Measurements from ENCODE around the gene CFHR3. TPM values are rescaled to one million over a fixed set of nuclear protein-coding genes. Genes with fewer than 3 reads are reported as not detected.
"Not testable (repeated sequence)": the region's sequence is repeated elsewhere in the genome, so short reads cannot be mapped to it uniquely, and the experiment has no call there.

The CFHR3 gene
- total and polyA plus RNA-seq, 9 of the 15 experiments (the other 6 are each of a cell fraction or from before 2014, with no cell fraction given): 0.14 to 0.47 (median 0.24) TPM

DNA sequence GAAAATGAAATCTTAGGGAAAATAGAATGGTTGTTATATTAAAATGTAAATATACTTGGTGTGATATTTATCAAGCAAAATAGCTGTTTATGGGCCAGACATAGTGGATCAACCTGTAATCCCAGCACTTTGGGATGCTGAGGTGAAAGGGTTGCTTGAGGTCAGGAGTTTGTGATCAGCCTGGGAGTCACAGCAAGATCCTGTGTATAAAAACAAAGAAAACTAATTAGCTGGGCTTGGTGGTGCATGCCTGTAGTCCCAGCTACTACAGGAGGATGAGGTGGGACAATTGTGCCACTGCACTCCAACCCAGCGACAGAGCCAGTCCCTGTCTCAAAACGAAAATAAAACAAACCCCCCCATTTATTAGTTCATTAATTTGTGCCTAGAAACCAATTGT, 23.3 kb downstream of the CFHR3 start (continued):
- TF ChIP-seq IRF9 (tag; IDR thresholded peaks at IDR 0.05): no peak
- TF ChIP-seq, protein P1, sequence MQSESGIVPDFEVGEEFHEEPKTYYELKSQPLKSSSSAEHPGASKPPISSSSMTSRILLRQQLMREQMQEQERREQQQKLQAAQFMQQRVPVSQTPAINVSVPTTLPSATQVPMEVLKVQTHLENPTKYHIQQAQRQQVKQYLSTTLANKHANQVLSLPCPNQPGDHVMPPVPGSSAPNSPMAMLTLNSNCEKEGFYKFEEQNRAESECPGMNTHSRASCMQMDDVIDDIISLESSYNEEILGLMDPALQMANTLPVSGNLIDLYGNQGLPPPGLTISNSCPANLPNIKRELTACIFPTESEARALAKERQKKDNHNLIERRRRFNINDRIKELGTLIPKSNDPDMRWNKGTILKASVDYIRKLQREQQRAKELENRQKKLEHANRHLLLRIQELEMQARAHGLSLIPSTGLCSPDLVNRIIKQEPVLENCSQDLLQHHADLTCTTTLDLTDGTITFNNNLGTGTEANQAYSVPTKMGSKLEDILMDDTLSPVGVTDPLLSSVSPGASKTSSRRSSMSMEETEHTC (IDR thresholded peaks at IDR 0.05): no peak

- H3K36me3 ChIP-seq (ENCODE audit: control insufficient read depth, insufficient read depth, low read length); H3K27ac ChIP-seq (ENCODE audit: extremely low read depth, low read depth, low read length); H3K4me3 ChIP-seq; H2AFZ ChIP-seq (ENCODE audit: low read depth, low read length); H3K9ac ChIP-seq (ENCODE audit: insufficient read depth in 1 of 2, low read depth in 2 of 2, low read length in 2 of 2); H3K4me2 ChIP-seq (ENCODE audit: insufficient read depth, low read length); CTCF ChIA-PET (ENCODE audit: low intra/inter-chr PET ratio); FAIRE-seq; POLR2A ChIA-PET; in situ Hi-C loops (cut with MboI); BruUV-seq (replicated peaks); H3K9me1 ChIP-seq (ENCODE audit: control insufficient read depth, insufficient read depth, low read length); H3K79me2 ChIP-seq (ENCODE audit: control insufficient read depth, insufficient read depth, low read length); ATAC-seq; H3K4me1 ChIP-seq (replicated peaks in 1 of 2; ENCODE audit: control insufficient read depth in 2 of 2, insufficient read depth in 2 of 2, low read length in 2 of 2); intact Hi-C loops (cut with micrococcal nuclease); H3K27me3 ChIP-seq (ENCODE audit: control insufficient read depth in 2 of 2, insufficient read depth in 2 of 2, low read length in 2 of 2); DNase-seq (ENCODE audit: extremely low read depth in 1 of 4, low spot score in 3 of 4); H4K20me1 ChIP-seq (replicated peaks; ENCODE audit: control insufficient read depth, insufficient read depth, low read length); H3K9me3 ChIP-seq (replicated peaks; ENCODE audit: control insufficient read depth, insufficient read depth, low read depth, low read length): not testable (repeated sequence)
- no CpG with 5 or more reads among the region's 1 CpG for WGBS (ENCODE audit: insufficient coverage, low coverage, missing lambda C conversion rate)
Measured at GRCh38 chr1:196801920-196802319, 27.3 kb downstream of the CFHR3 start.

Data from K562 (cell line).